Stimulated activated CD8-positive, alpha-beta memory T cell treated with anti-CD3 and anti-CD28 coated beads, Interleukin-12 subunit alpha, Interleukin-12 subunit beta, amount 100 ng/mL, for 24 hours (primary cell): ENCODE results near the gene MIDN.

Experiments used
- DNase-seq: peaks from one replicate; pipeline ENCODE4 v3.0.0-alpha.2; 2020; ENCODE audit errors: extremely low read depth

MIDN gene

GRCh38 chr19:1220976-1221903 is 27.1 kb upstream of the MIDN start:
- DNase-seq = no peak

- DNase-seq = no peak
Observed at GRCh38 chr19:1221904-1222255, 26.5 kb upstream of the MIDN start.

- no peak for DNase-seq
Observed at GRCh38 chr19:1222394-1222793, 26.0 kb upstream of the MIDN start.

- DNase-seq = no peak
Observed at GRCh38 chr19:1223018-1223855, 25.1 kb upstream of the MIDN start.

- no peak for DNase-seq
Observed at GRCh38 chr19:1224047-1224825, 24.1 kb upstream of the MIDN start.

GRCh38 chr19:1224847-1225246 is 23.5 kb upstream of the MIDN start:
- no peak for DNase-seq

- no peak for DNase-seq
Observed at GRCh38 chr19:1225440-1226226, 22.8 kb upstream of the MIDN start.

- no peak for DNase-seq
Observed at GRCh38 chr19:1226227-1226518, 22.2 kb upstream of the MIDN start.

- no peak for DNase-seq
Observed at GRCh38 chr19:1226522-1227303, 21.7 kb upstream of the MIDN start.

- DNase-seq = no peak
Observed at GRCh38 chr19:1227304-1228054, 20.9 kb upstream of the MIDN start.

- no peak for DNase-seq
Observed at GRCh38 chr19:1228161-1228957, 20.0 kb upstream of the MIDN start.

GRCh38 chr19:1229056-1229923 is 19.1 kb upstream of the MIDN start:
- no peak for DNase-seq

GRCh38 chr19:1229924-1230782 is 18.2 kb upstream of the MIDN start:
- DNase-seq = no peak

- no peak for DNase-seq
Observed at GRCh38 chr19:1230783-1231489, 17.4 kb upstream of the MIDN start.

GRCh38 chr19:1231729-1232637 is 16.4 kb upstream of the MIDN start:
- DNase-seq = no peak
